Inferior parietal cortex (tissue), 1 donor: ENCODE measurements around the gene KIF26B.
A peak's percentile ranks its signal among the peaks of the same experiment; 100 is the strongest.
"Not testable (repeated sequence)": the region's sequence is repeated elsewhere in the genome, so short reads cannot be mapped to it uniquely, and the experiment has no call there.

Experiments
- DNase-seq: peaks from one replicate; pipeline ENCODE4 v3.0.0-alpha.2; 2016; ENCODE audit errors: extremely low spot score

The KIF26B gene

DNA sequence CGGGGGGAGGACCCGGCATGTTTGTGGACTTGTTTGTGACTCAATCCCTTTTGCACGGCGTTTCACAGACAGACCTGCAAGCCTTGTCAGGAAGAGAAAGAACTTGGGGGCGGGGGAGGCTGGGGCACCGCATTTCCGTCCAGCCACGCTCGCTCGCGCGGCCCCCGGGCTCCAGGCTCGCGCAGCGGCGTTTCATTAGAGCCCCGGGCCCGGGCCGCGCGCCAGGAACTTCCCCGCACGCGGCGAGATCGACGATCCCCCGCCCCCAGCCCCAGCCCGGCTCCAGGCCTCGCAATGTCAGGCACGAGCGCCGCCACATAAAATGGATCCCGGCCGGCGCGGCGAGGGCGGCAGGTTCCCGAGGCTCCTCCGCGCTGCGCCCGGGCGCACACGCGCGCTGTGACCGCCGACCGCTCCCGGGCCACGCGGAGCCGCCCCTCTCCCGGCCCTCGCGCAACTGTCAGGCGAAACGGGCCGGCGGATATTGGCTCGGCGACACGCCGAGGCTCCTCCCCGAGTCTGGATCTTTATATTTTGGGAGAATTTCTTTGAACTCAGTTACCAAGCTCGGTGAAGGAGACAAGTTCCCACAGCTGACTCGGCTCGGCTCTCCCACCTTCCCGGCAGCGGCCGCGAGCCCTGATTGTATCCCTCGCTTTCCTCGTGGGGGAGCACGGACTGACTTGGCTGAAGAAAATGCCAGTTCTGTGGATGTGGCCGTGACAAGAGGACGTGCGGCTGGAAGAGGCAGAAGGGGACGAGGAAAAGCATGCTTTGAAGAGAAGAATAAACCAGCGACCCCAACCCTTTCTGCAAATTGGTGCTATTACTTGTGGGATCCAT lies at the start of gene KIF26B:
Gene KIF26B (plus strand): TSS at position 557 of the 843 bp plus-strand sequence. CDS start 440 bp downstream, outside the sequence.
- peak; percentile 25 for DNase-seq

DNA sequence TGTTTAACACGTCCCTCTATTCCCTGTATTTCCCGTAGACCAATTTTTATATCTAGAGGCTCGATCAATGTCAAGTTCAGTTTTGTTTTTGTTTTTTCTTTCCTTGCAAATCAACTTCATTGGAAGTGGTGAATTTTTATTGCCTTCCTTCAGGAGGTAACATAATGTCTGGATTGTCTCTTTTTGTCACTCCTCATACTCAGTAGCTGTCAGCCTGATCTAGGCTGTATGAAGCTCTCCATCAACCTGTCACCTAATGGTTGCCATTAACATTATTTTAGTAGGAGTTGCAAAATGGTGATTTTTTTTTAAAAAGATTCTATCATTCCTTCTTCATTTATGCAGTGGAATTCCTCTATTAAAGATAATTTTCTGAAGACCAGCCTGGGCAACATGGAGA lies 49.7 kb upstream of the KIF26B start:
- DNase-seq: no peak

DNA sequence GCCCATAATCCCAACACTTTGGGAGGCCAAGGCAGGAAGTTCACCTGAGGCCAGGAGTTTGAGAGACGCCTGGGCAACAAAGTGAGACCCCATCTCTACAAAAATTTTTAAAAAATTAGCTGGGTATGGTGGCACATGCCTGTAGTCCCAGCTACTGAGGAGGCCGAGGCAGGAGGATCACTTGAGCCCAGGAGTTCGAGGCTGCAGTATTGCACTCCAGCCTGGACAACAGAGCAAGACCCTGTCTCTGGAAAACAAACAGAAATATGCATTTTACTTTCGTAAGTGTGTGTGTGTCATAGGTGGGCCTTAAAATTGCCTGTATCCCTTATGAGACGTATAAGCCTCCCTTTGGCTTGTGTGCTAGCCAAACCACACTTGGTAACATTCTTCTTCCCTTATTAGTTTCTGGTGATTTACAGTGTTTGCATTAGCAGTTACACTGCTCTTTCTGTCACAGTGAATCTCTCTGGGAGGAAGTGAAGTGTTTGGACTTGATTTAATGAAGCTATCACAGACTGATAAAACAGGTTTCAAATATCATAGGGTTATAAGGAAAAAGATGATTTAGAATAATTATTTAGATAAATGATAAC lies 48.9 kb upstream of the KIF26B start:
- no peak for DNase-seq

DNA sequence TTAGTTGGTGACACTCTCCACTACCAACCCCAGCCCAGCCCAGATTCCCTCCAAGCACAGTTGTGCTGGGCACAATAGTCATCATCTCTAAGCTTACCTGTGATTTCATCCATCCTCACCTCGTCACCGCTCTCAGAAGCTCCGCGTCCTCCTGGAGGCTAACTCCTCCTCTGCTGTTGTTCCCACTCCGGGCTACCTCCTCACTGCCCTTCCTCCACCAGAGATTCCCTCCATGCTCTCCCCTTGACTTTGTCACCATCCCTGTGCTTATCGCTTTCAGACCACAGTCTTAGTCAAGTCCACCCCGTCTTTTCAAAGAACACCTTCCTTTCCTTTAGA lies 47.0 kb upstream of the KIF26B start:
- no peak for DNase-seq

DNA sequence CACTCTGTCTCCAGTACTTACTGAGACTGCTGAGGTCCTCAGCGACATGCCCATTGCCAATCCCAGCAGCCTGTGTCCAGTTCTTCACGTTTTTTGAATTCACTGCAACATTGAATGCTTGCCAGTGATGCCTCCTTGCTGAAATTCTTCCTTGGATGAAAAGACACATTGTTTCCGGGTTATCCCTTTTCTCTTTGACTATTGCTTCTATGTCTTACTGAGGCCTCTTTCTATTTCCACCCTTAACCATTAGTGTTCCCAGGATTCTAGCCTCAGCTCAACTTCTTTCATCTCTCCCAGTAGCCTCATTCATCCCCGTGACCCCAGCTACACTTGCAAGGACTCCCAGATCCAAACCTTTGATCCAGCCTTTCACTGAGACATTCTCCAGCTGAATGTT lies 46.5 kb upstream of the KIF26B start:
- no peak for DNase-seq

DNA sequence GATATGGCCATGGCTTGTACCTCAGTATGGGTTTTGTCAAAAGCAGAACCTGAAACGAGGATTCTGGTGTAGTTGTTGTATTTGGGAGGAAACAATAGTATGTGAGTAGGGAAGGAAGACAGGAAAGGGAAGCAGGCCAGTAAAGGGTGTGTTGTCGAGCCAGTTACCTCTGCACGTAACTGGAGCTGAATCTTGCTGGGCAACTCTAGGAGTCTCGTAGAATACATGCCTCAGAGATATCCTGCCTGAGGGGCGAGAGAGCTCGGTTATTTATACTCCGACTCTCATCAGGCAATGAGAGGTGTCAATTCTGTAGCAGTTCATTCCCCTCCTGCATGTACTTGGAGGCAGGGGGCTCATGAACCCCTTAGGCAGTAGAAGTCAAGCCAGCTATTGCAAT lies 45.9 kb upstream of the KIF26B start:
- no peak for DNase-seq

DNA sequence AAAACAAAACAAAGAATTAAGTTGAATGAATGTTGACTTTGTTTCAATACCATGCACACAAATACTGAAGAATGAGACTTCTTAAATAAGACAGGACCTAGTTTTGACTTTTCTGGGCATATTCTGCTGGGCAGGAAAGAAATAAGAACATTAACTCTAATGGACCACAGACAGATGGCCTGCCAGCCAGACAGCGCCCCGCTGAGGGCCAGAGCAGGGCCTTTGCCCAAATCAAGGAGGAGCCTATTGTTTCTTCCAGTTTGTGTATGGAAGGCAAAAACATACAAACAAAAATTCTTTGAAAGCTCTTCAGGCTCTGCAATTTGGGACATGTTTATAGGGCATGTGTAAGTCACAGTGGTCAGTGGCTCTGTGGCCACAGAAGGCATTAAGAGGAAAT lies 44.4 kb upstream of the KIF26B start:
- no peak for DNase-seq

DNA sequence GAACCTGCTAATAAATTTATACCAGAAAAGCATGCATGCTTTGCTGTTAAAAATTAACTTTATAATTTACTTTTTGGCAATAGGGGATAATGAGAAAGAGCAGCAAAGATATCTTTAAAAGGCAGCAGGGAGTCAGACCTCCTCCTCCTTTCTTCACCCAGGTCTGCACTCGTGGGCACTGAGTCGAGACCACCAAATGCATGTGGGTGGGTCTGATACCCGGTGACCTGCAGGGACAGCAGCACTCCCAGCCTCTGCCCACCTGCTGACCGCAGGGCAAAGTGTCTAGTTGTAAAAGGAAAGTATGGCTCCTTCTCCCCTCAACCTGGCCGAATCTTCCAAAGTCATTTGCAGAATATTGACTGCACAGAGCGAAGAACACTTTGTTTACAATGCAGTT lies 43.7 kb upstream of the KIF26B start:
- no peak for DNase-seq

DNA sequence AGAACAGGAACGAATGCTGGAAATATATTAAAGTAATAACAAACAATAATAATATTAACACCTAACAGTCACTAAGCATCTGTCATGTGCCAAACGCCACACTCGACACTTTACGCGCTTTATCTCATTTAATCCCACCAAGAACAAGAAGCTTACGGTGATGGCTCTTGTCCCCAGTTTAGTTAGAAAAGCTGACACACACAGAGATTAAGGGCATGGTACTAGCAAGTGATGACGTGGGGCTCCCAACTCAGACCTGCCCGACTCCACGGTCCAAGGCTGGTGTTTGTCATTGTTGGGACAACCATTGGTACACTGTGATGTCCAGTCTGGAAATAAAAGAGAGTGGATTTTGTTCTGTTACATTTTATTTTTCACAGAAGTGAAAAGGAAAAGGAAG lies 41.1 kb upstream of the KIF26B start:
- DNase-seq: no peak

DNA sequence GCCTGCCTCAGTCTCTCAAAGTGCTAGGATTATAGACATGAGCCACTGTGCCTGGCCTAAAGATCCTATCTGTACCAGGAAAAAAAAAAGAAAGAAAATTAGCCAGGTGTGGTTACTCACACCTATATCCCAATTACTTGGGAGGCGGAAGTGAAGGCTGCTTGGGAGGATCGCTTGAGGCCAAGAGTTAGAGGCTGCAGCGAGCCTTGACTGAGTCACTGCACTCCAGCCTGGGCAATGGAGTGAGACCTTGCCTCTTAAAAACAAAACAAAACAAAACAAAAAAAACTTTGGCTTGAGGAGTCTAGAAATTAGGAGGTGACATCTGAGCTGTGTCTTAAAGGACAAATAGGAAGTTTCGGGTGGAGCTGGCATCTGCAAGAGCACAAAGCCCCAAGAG lies 38.7 kb upstream of the KIF26B start:
- no peak for DNase-seq

DNA sequence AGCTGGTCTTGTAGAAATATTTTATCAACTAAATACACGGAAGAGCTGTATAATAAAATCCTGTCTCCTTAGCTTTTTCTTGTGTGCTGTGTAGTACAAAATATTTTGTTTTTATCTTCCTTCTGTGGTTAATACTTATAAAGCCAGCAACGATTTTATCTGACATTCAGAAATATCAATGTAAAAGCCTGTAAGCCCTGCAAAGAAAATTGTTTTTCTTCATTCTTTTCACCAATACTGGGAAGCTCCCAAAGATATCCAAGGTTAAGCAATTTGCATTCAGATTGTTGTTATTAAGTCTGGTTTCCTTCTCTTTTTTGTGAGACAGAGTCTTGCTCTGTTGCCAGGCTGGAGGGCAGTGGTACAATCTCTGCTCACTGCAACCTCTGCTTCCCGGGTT lies 38.0 kb upstream of the KIF26B start:
- DNase-seq: no peak

DNA sequence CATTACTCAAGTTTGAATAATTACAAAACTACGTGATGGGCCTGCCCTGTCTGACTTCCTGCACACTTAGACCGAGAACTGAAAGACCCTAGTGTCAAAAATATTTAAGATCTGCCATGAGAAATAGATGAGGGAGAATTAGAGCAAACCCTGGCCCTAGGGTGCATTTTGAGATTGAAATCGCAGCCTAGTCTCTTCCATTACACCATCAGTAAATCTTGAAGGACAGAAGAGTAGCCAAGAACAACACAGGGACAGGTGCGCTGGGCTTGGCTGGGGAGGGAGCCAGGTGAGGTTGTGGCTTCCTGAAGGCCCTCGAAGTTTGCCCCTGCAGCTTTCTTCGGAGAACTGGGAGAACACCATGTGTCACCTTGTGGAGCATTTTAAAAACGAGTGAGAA lies 36.7 kb upstream of the KIF26B start:
- no peak for DNase-seq

DNA sequence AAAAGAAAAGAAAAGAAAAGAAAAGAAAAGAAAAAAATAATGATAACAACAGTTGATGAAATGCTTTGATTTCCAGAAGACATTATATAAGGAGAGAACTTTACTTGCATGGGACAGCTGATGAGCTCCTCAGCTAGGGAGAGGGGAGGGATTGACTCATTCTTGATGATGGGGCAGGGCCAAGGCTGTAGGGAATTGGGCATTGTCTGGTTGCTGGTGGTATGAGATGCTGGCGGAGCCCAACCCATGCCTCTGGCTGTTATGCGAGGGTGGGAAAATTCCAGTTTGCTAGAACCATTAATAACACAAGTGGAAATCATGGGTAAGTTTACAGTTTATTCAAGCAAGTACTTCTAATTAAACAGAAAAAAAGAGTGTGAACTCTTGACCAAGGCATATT lies 36.0 kb upstream of the KIF26B start:
- DNase-seq: no peak

DNA sequence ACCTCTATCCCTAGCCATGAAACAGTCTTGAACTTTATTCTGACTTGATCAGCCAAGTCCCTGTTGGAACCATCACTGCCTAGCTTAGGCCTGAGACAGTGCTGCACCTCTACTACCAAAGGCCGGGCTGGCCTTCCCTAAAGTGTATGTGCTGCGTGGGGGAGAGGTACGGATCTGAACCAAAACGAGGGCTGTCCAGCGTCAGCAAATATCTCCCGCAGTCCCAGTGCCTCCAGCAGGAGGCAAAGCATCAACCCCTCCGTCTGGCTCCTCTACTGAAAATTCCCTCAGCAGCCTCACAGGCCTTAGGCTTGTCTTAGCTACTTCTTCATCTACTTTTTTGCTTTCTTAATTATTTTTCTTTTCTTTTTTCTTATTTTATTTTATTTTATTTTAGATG lies 33.3 kb upstream of the KIF26B start:
- no peak for DNase-seq

DNA sequence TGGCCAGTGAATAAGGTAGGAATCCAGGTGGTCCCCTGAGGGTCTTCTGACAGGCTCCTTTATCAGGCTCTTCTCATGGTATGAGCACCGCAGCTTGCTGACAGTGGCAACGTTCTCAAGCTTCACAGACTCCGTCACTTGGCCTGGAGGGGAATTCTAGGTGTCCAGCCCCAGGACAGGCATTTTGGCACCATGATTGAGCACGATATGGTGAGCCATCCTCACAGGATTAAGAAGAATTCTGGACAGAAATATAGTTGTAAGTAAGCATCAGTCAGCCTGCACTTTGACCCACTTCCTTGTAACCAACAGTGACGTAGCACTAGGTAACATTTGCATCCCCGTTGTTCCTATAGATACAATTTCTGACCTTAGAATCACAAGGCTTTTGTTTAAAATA lies 30.5 kb upstream of the KIF26B start:
- no peak for DNase-seq

DNA sequence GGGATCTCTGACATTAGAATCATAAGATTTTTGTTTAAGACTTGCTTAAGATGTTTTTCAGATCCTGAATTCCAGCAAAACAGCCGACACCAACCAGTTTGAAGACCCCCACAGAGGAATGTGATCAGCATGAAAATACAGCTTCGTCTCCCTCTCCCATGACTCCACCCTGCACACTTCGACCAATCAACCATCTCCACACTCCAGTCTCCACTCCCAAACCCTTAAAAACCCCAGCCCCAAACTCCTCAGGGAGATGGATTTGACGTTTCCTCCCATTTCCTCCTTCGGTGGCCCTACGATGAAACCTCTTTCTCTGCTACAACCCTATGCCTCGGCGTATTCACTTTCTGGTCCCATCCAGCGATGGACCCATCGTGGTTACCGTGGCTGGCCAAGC lies 30.1 kb upstream of the KIF26B start:
- no peak for DNase-seq

DNA sequence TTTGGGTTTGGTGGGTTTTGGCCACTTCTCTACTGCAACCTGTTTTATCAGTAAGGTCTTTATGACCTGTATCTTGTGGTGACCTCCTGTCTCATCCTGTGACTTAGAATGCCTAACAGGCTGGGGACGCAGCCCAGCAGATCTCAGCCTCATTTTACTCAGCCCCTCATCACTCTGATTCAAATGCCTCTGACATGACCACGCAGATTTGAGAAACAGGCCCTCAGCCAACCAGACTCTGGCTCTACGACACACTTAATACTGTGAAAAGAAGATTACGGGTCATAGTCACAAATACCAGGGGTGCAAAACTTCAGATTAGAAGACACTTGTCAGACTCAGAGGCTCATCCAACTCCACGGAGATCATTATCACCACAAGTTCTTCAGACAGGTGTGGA lies 28.3 kb upstream of the KIF26B start:
- no peak for DNase-seq

DNA sequence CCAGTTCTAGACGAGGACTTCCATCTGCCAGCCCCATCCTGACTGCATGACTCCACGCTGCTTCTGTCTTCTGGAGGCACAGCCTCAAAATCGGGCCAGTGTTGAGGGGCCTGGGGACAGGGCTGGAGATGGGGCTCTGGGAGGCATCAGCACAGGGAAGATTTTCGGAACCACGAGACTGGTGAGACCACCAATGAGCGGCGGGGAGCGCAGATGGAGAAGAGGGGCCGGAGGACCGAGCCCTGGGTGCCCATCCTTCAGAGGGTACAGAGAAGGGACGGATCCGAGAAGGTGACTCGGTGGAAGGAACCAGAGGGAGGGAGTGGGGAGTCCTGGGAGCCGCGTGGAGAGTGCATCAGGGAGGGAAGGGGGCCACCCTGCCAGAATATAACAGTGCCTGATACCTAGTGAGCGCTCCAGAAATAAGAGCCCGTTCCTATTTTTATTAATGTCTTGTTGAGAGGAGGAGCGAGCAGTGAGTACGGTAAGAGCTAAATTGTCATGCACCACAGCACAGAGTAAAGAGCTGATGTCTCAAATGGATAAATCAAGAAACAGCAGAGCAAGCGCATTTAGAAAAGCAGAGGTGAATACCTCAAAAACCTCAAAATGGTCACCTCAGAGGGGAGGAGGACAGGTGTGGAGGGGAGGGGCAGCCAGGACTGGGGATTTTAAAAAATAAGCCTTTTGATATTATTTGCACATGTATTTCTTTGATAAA lies 26.2 kb upstream of the KIF26B start:
- no peak for DNase-seq

DNA sequence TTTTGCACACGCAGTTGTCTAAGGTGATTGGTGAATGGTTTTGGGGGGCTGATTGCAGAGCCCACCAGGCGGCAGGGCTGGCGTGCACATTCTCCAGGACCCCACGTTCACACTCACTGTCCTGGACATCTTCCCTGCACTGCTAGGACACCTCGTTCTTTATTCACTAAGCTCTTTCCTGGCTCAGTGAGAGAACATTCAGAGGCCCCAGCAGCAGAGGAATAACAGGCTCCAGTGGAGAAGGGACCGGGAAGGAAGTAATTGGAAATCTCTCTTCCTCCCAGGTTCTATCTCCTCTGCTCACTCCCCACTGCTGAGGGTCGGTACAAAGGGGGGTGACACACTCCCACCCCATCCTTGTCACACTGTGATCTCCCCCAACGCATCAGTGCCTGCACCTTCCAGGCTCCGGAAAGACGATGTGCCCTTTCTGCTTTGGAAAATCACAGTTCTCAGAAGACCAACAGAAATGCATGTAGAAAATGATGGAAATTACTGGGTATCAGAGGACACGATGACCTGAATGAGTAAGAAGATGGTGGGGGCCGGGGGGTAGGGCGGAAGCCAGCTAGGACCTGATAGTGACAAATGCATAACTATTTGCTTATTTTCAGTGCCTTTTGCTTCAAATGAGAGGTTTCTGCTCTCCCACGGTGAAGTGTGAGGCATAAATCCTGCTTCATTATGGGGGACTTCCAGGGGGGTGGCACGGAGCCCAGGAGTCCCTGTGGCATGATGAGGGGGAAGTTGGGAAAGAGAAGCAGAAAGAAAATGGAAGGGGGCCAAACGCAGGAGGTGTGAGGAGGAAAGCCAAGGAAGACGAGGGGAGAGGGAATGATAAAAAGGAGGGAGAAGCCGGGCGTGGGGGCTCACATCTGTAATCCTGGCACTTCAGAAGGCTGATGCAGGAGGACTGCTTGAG lies 25.2 kb upstream of the KIF26B start:
- no peak for DNase-seq

DNA sequence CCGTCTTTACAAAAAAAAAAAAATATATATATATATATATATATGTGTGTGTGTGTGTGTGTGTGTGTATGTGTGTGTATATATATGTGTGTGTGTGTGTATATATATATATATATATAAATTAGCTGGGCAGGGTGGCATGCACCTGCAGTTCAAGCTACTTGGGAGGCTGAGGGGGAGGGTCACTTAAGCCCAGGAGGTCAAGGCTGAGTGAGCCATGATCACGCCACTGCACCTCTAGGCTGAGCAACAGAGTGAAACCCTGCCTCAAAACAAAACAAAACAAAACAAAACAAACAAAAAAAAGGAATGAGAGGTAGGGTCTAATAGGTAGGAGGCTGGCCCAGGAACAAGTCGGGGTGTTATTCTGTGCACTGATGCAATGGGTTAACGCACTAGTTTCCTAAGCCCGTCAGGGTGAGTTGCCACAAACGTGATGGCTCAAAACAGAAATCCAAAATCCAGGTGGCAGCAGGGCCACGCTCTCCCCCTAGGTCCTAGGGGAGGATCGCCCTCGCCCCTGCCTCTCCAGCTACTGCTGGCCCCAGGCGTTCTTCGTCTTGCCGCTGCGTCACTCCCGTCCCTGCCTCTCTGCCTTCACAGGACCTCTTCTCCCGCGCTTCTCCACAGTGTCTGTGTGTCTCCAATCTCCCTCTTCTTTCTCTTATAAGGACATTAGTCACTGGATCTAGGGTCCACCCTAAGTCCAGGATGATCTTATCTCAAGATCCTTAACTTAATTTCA lies 24.3 kb upstream of the KIF26B start:
- DNase-seq: not testable (repeated sequence)

DNA sequence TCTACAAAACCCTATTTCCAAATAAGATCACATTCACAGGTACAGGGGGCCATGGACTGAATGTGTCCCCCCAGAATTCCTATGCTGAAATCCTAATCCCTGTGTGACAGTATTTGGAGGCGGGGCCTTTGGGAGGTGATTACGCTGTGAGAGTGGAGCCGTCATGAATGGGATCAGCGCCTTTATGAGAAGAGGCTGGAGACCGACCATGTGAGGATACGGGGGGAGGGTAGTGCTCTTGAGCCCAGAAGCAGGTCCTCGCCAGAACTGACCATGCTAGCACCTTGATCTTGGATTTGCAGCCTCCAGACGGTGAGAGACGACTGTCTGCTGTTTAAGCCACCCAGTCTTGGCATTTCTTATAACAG lies 23.8 kb upstream of the KIF26B start:
- DNase-seq: no peak
